A549 (cell line): ENCODE data around the gene PPP1R9B. TPM values are rescaled to one million over a fixed set of nuclear protein-coding genes. Genes with fewer than 3 reads are reported as not detected.

ENCODE experiments used
- ATAC-seq, 2 experiments: fragments of 200-7000 bp in 1 of 2; fragments of >200 bp in 1 of 2; cut with Nextera tagmentation in 1 of 2; cut with Tn5 transposase in 1 of 2; 3 replicates each; pipeline versions ENCODE4 v1.8.0 to v1.9.1; 2018 to 2020; ENCODE audit warnings: mild to moderate bottlenecking in 1 of 2, moderate library complexity in 1 of 2
- CTCF ChIA-PET: fragments of 300-600 bp; sonication (Branson Sonifier 250); formaldehyde crosslinking; extraction: SDS; loops from one replicate; lab custom pipeline; 2021; ENCODE audit warnings: antibody characterized with exemption, inconsistent platforms; lab: Yijun Ruan, JAX
- POLR2A ChIA-PET: fragments of 350-600 bp; formaldehyde crosslinking; extraction: SDS; loops from one replicate; lab custom pipeline; 2021; ENCODE audit warnings: antibody characterized with exemption, inconsistent platforms; lab: Yijun Ruan, JAX
- DNase-seq, 2 experiments: peaks; one replicate each; pipeline versions ENCODE4 v3.0.0 to v3.0.0-alpha.2; 2011 to 2016; ENCODE audit warnings: low read depth in 1 of 2, low spot score in 1 of 2
- FAIRE-seq: peaks from 2 replicates; lab custom pipeline; 2011; peaks lifted over from hg19 to GRCh38; lab: Jason Lieb, UNC
- H3K27ac ChIP-seq, 2 experiments: fragments of >200 bp; sonication (Bioruptor Twin); formaldehyde crosslinking; 3 replicates each; pipeline ENCODE4 v1.5.1; 2016 to 2017
- H3K4me1 ChIP-seq: fragments of >200 bp; sonication (Bioruptor Twin); formaldehyde crosslinking; 3 replicates; pipeline ENCODE4 v1.6.1; 2016
- H3K4me2 ChIP-seq: fragments of >200 bp; sonication (Bioruptor Twin); formaldehyde crosslinking; 3 replicates; pipeline ENCODE4 v1.6.1; 2016
- H3K4me3 ChIP-seq: fragments of >200 bp; sonication (Bioruptor Twin); formaldehyde crosslinking; 3 replicates; pipeline ENCODE4 v1.5.1; 2016
- H3K9me3 ChIP-seq: fragments of >200 bp; sonication (Bioruptor Twin); formaldehyde crosslinking; 3 replicates; pipeline ENCODE4 v1.6.1; 2016
- BCL3 ChIP-seq: fragments of >200 bp; sonication (Bioruptor Twin); formaldehyde crosslinking; IDR thresholded peaks from 3 replicates; pipeline ENCODE4 v1.6.1; 2016
- BHLHE40 ChIP-seq: IDR thresholded peaks from 2 replicates; pipeline ENCODE4 v1.6.1; 2012; ENCODE audit warnings: low read depth, low read length, inconsistent platforms
- CHD4 ChIP-seq: fragments of 200-600 bp; sonication (generic); IDR thresholded peaks from 2 replicates; pipeline ENCODE4 v1.6.1; 2016; ENCODE audit warnings: antibody characterized with exemption, mild to moderate bottlenecking, borderline replicate concordance
- EHMT2 ChIP-seq: fragments of 200-600 bp; sonication (generic); IDR thresholded peaks from 2 replicates; pipeline ENCODE4 v1.6.1; 2016; ENCODE audit warnings: antibody characterized with exemption, low read depth, mild to moderate bottlenecking, moderate library complexity
- HES2 ChIP-seq: fragments of >200 bp; sonication (Bioruptor Twin); formaldehyde crosslinking; IDR thresholded peaks from 2 replicates; pipeline ENCODE4 v1.6.1; 2016
- HOXA7 ChIP-seq: fragments of 250-450 bp; sonication (Bioruptor Pico); IDR thresholded peaks from 2 replicates; pipeline ENCODE4 v1.5.0; 2020; ENCODE audit warnings: mild to moderate bottlenecking, moderate library complexity
- JUNB ChIP-seq: fragments of >200 bp; sonication (Bioruptor Twin); formaldehyde crosslinking; IDR thresholded peaks from 2 replicates; pipeline ENCODE4 v1.6.1; 2016
- KDM1A ChIP-seq: fragments of 200-600 bp; sonication (generic); IDR thresholded peaks from 2 replicates; pipeline ENCODE4 v1.6.1; 2016; ENCODE audit warnings: low read depth, mild to moderate bottlenecking
- KDM5A ChIP-seq: fragments of 200-600 bp; sonication (generic); IDR thresholded peaks from 2 replicates; pipeline ENCODE4 v1.6.1; 2016; ENCODE audit warnings: antibody characterized with exemption, mild to moderate bottlenecking
- NFE2L2 ChIP-seq: fragments of 150-350 bp; conservative IDR thresholded peaks from 2 replicates; pipeline ENCODE4 v1.6.1; 2014; ENCODE audit warnings: low read length
- NPAS2 ChIP-seq: fragments of 250-450 bp; sonication (Bioruptor Pico); IDR thresholded peaks from 2 replicates; pipeline ENCODE4 v1.8.0; 2022; ENCODE audit warnings: mild to moderate bottlenecking, moderate library complexity, borderline replicate concordance
- POLR2AphosphoS2 ChIP-seq: conservative IDR thresholded peaks from 2 replicates; pipeline ENCODE4 v1.6.1; 2012; ENCODE audit warnings: low read length, improper control_type of control experiment, inconsistent platforms
- RARB ChIP-seq: fragments of 250-450 bp; sonication (Bioruptor Pico); IDR thresholded peaks from 2 replicates; pipeline ENCODE4 v1.8.0; 2021; ENCODE audit warnings: mild to moderate bottlenecking, moderate library complexity
- RNF2 ChIP-seq: fragments of 200-600 bp; sonication (generic); IDR thresholded peaks from 2 replicates; pipeline ENCODE4 v1.6.1; 2016; ENCODE audit warnings: low read depth, mild to moderate bottlenecking, antibody characterized with exemption, moderate library complexity, borderline replicate concordance
- TP53 ChIP-seq: fragments of 250-450 bp; sonication (Bioruptor Pico); IDR thresholded peaks from 2 replicates; pipeline ENCODE4 v1.5.0; 2021; ENCODE audit warnings: mild to moderate bottlenecking, moderate library complexity
- ZC3H11A ChIP-seq: fragments of 450-650 bp; IDR thresholded peaks from 2 replicates; pipeline ENCODE4 v1.6.1; 2014; ENCODE audit warnings: antibody characterized with exemption, mild to moderate bottlenecking
- ZFP36 ChIP-seq: fragments of 450-650 bp; IDR thresholded peaks from 2 replicates; pipeline ENCODE4 v1.6.1; 2014; ENCODE audit warnings: borderline replicate concordance; ENCODE audit not compliant: partially characterized antibody
- ZNF302 ChIP-seq: fragments of 250-450 bp; sonication (Bioruptor Pico); IDR thresholded peaks from 2 replicates; pipeline ENCODE4 v1.9.0; 2021; ENCODE audit warnings: inconsistent platforms, mild to moderate bottlenecking, moderate library complexity
- ZSCAN20 ChIP-seq: fragments of 250-450 bp; sonication (Bioruptor Pico); IDR thresholded peaks from 2 replicates; pipeline ENCODE4 v1.8.0; 2022; ENCODE audit warnings: mild to moderate bottlenecking, moderate library complexity
- WGBS: methylation state at CpG from one replicate; pipeline ENCODE4 v1.1.6; 2017; ENCODE audit errors: missing lambda C conversion rate; 5-methylcytosine and 5-hydroxymethylcytosine counted together
- polyA plus RNA-seq, 4 experiments: library from polyadenylated mRNA; depleted of rRNA in 3 of 4; stranded (reverse); fragments of >200 nt; fragmentation: RNase III in 1 of 4; extraction: RNeasy Plus Mini Kit Qiagen cat#74134 plus additional on column Dnase treatment in 1 of 4; gene quantifications; 2 replicates in 3 of 4; 3 replicates in 1 of 4; pipeline ENCODE4 v1.2.3, GENCODE V29; 2011 to 2017
- TF ChIP-seq, protein P1 (sequence below): fragments of 250-450 bp; sonication (Bioruptor Pico); IDR thresholded peaks from 2 replicates; pipeline ENCODE4 v1.5.0; 2021; ENCODE audit warnings: mild to moderate bottlenecking, moderate library complexity, borderline replicate concordance
- TF ChIP-seq, protein P2 (sequence below): fragments of >200 bp; sonication (Bioruptor Twin); formaldehyde crosslinking; IDR thresholded peaks from 3 replicates; pipeline ENCODE4 v1.5.1; 2016

PPP1R9B gene
- polyA plus RNA-seq, 2 of the 4 experiments (the other 2 are of a cell fraction): 22.0 to 40.6 TPM

GRCh38 chr17:50177476-50177875 lies 27.0 kb upstream of the PPP1R9B start:
- ATAC-seq: no peak
- DNase-seq: no peak
- ChIA-PET CTCF (interaction anchor here (1.1 to 17.0 kb wide), 21 partner anchors 11 to 185 kb away, joined by 3 to 817 read pairs (median 7); partner anchors contain the start of genes COL1A1, PPP1R9B, SGCA and TMEM92), POLR2A (interaction anchor here (0.6 to 2.4 kb wide), 7 partner anchors 9 to 689 kb away, joined by 3 to 14 read pairs (median 7); no protein-coding TSS in a partner anchor)
- WGBS: 94% methylated on average over 10 of the region's 10 CpGs
- Histone ChIP-seq H3K4me3 (no peak overlapping the region), H3K27ac (peak overlapping the region; percentile 90 to 95), H3K9me3 (no peaks in the 10 kb centered on the region), H3K4me2 (peak overlapping the region; percentile 71), H3K4me1 (peaks cover 62% of the 10 kb centered on the region)
- no peak for TF ChIP-seq EHMT2
- TF ChIP-seq ZNF302 (CRISPR knock-in tag): no peak
- no peak for TF ChIP-seq ZC3H11A
- TF ChIP-seq RNF2: no peak
- TF ChIP-seq HOXA7: no peak
- no peak for TF ChIP-seq ZSCAN20 (CRISPR knock-in tag)
- TF ChIP-seq ZFP36: no peak
- no peak for TF ChIP-seq TP53 (CRISPR knock-in tag)
- TF ChIP-seq NPAS2 (CRISPR knock-in tag): no peak
- TF ChIP-seq KDM1A: no peak
- TF ChIP-seq JUNB: no peak
- TF ChIP-seq BHLHE40: no peak
- TF ChIP-seq BCL3: no peak
- no peak for TF ChIP-seq NFE2L2
- FAIRE-seq: peak; percentile 28

- DNase-seq (peak in 1 of 2 experiments; percentile 46), FAIRE-seq (no peak), ATAC-seq (peak; percentile 11 to 12; a peak in 2 of 6 replicates)
- Histone ChIP-seq H3K4me3 (no peak overlapping the region), H3K27ac (peak overlapping the region; percentile 90 to 95), H3K9me3 (no peaks in the 10 kb centered on the region), H3K4me1 (peaks cover 62% of the 10 kb centered on the region), H3K4me2 (peak overlapping the region; percentile 71; the same call in 2 of the 3 replicates)
- ChIA-PET POLR2A (interaction anchor here (1.5 to 2.4 kb wide), 4 partner anchors 8 to 25 kb away, joined by 5 to 14 read pairs (median 8); no protein-coding TSS in a partner anchor), CTCF (interaction anchor here (0.7 to 17.0 kb wide), 13 partner anchors 10 to 149 kb away, joined by 3 to 817 read pairs (median 16); partner anchors contain the start of genes COL1A1, PPP1R9B, SGCA and TMEM92)
- TF ChIP-seq CHD4 (no peak), KDM5A (no peak), RARB (CRISPR knock-in tag) (no peak), POLR2AphosphoS2 (no peak), HES2 (no peak), TP53 (CRISPR knock-in tag) (no peak)
- TF ChIP-seq, protein P1, sequence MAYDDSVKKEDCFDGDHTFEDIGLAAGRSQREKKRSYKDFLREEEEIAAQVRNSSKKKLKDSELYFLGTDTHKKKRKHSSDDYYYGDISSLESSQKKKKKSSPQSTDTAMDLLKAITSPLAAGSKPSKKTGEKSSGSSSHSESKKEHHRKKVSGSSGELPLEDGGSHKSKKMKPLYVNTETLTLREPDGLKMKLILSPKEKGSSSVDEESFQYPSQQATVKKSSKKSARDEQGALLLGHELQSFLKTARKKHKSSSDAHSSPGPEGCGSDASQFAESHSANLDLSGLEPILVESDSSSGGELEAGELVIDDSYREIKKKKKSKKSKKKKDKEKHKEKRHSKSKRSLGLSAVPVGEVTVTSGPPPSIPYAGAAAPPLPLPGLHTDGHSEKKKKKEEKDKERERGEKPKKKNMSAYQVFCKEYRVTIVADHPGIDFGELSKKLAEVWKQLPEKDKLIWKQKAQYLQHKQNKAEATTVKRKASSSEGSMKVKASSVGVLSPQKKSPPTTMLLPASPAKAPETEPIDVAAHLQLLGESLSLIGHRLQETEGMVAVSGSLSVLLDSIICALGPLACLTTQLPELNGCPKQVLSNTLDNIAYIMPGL: no peak
- TF ChIP-seq, protein P2, sequence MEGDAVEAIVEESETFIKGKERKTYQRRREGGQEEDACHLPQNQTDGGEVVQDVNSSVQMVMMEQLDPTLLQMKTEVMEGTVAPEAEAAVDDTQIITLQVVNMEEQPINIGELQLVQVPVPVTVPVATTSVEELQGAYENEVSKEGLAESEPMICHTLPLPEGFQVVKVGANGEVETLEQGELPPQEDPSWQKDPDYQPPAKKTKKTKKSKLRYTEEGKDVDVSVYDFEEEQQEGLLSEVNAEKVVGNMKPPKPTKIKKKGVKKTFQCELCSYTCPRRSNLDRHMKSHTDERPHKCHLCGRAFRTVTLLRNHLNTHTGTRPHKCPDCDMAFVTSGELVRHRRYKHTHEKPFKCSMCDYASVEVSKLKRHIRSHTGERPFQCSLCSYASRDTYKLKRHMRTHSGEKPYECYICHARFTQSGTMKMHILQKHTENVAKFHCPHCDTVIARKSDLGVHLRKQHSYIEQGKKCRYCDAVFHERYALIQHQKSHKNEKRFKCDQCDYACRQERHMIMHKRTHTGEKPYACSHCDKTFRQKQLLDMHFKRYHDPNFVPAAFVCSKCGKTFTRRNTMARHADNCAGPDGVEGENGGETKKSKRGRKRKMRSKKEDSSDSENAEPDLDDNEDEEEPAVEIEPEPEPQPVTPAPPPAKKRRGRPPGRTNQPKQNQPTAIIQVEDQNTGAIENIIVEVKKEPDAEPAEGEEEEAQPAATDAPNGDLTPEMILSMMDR: no peak
- 90% methylated on average over 20 of the region's 20 CpGs for WGBS
These were observed 26.3 kb upstream of the PPP1R9B start for GRCh38 chr17:50176559-50177357.
